Loucy (cell line): ENCODE results near the gene TNS3.

Source experiments
- H2AFZ ChIP-seq: fragments of 200-600 bp; sonication (generic); 2 replicates; pipeline ENCODE4 v1.6.0; 2016; ENCODE audit warnings: antibody characterized with exemption, mild to moderate bottlenecking, low read length, moderate library complexity
- H3F3A ChIP-seq: fragments of 200-600 bp; 2 replicates; pipeline ENCODE4 v1.6.0; 2016; ENCODE audit warnings: antibody characterized with exemption, low read depth, mild to moderate bottlenecking
- H3K27me3 ChIP-seq: fragments of 200-600 bp; sonication (generic); 2 replicates; pipeline ENCODE4 v1.6.1; 2014; ENCODE audit warnings: low read length, mild to moderate bottlenecking; ENCODE audit not compliant: insufficient read depth, poor library complexity, severe bottlenecking
- H3K36me3 ChIP-seq: fragments of 200-600 bp; sonication (generic); 2 replicates; pipeline ENCODE4 v1.6.1; 2016; ENCODE audit warnings: low read length; ENCODE audit not compliant: insufficient read depth
- H3K4me1 ChIP-seq: fragments of 200-600 bp; sonication (generic); 2 replicates; pipeline ENCODE4 v1.5.1; 2014; ENCODE audit warnings: low read length, mild to moderate bottlenecking; ENCODE audit not compliant: insufficient read depth, poor library complexity, severe bottlenecking
- H3K4me2 ChIP-seq: fragments of 200-600 bp; sonication (generic); 2 replicates; pipeline ENCODE4 v1.6.0; 2014; ENCODE audit warnings: antibody characterized with exemption, low read length, low read depth, mild to moderate bottlenecking; ENCODE audit not compliant: poor library complexity, severe bottlenecking
- H3K4me3 ChIP-seq: fragments of 200-600 bp; sonication (generic); 2 replicates; pipeline ENCODE4 v1.5.1; 2014; ENCODE audit warnings: low read length, mild to moderate bottlenecking, mixed read lengths; ENCODE audit not compliant: poor library complexity, severe bottlenecking
- H3K79me2 ChIP-seq: fragments of 200-600 bp; sonication (generic); 2 replicates; pipeline ENCODE4 v1.6.1; 2014; ENCODE audit warnings: low read length; ENCODE audit not compliant: insufficient read depth
- H3K9ac ChIP-seq: fragments of 200-600 bp; sonication (generic); 2 replicates; pipeline ENCODE4 v1.6.0; 2014; ENCODE audit warnings: mild to moderate bottlenecking, low read depth, low read length, moderate library complexity; ENCODE audit not compliant: poor library complexity, severe bottlenecking
- H3K9me2 ChIP-seq: fragments of 200-600 bp; sonication (generic); replicated peaks from 2 replicates; pipeline ENCODE4 v1.6.1; 2016; ENCODE audit warnings: low read depth, low read length, mixed read lengths
- H3K9me3 ChIP-seq: fragments of 200-600 bp; sonication (generic); 2 replicates; pipeline ENCODE4 v1.6.1; 2014; ENCODE audit warnings: mild to moderate bottlenecking, antibody characterized with exemption, low read length, low read depth; ENCODE audit not compliant: insufficient read depth
- H4K20me1 ChIP-seq: fragments of 200-600 bp; sonication (generic); 2 replicates; pipeline ENCODE4 v1.6.0; 2014; ENCODE audit warnings: antibody characterized with exemption, low read length, mild to moderate bottlenecking; ENCODE audit not compliant: insufficient read depth, poor library complexity, severe bottlenecking
- CTCF ChIP-seq: fragments of 200-600 bp; sonication (generic); conservative IDR thresholded peaks from 2 replicates; pipeline ENCODE4 v1.5.1; 2014; ENCODE audit warnings: mild to moderate bottlenecking, antibody characterized with exemption, low read length
- EZH2phosphoT487 ChIP-seq: fragments of 200-600 bp; IDR thresholded peaks from 2 replicates; pipeline ENCODE4 v1.6.1; 2018; ENCODE audit warnings: antibody characterized with exemption, mild to moderate bottlenecking, moderate library complexity, borderline replicate concordance

Gene TNS3

GRCh38 chr7:47452295-47452694 is 129.6 kb downstream of the TNS3 start:
- Histone ChIP-seq H3K9me3 (peaks cover 8% of the 10 kb centered on the region; the same call in 1 of the 2 replicates), H3K4me1 (no peaks in the 10 kb centered on the region), H3K79me2 (no peaks in the 10 kb centered on the region), H3K4me3 (no peak overlapping the region), H2AFZ (no peak overlapping the region), H3K36me3 (no peaks in the 10 kb centered on the region), H3K27me3 (no peaks in the 10 kb centered on the region), H3K4me2 (no peak overlapping the region), H4K20me1 (no peaks in the 10 kb centered on the region), H3F3A (no peaks in the 10 kb centered on the region), H3K9me2 (no peaks in the 10 kb centered on the region), H3K9ac (no peak overlapping the region)
- TF ChIP-seq CTCF (no peak), EZH2phosphoT487 (no peak)

GRCh38 chr7:47451851-47452205 is 130.1 kb downstream of the TNS3 start:
- peaks cover 8% of the 10 kb centered on the region; the same call in 1 of the 2 replicates for H3K9me3 ChIP-seq
- H3K9ac ChIP-seq = no peak overlapping the region
- no peaks in the 10 kb centered on the region for H3K9me2 ChIP-seq
- H3K4me1 ChIP-seq = no peaks in the 10 kb centered on the region
- no peaks in the 10 kb centered on the region for H3K79me2 ChIP-seq
- no peaks in the 10 kb centered on the region for H4K20me1 ChIP-seq
- no peaks in the 10 kb centered on the region for H3K36me3 ChIP-seq
- H2AFZ ChIP-seq = no peak overlapping the region
- H3K27me3 ChIP-seq = no peaks in the 10 kb centered on the region
- no peak overlapping the region for H3K4me2 ChIP-seq
- TF ChIP-seq CTCF (no peak), EZH2phosphoT487 (no peak)
- no peaks in the 10 kb centered on the region for H3F3A ChIP-seq
- H3K4me3 ChIP-seq = no peak overlapping the region

DNA sequence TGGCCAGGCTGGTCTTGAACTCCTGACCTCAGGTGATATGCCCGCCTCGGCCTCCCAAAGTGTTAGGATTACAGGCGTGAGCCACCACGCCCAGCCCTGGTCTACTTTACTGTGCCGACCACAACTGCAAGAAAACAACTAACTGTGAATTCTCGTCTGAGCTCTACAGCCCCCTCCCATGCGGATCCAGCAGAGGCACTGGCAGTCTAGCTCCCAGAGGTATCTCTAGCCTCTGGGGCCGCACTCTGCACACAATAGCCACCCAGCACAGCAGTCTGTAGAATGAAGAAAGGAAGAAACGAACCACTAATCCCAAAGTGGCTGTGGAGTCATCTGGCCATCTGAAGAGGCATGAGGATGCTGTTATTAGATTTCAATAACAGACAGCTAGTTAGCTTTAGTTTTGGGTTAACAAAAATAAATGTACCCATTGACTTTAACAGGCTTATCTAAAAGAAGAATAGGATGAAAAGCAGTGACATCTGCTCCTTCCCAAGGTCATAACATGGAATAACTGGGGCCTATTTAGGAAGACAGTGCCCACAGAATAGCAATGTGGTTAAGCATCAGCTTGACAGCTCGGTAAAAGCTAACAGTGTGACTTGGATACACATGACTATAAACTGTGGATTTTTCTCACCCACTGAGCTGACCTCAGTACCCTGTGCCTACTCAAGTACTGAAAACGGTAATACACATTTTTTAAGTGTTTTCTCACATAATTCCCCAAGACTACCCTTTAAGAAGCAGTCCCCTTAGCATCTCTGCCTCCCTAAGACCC is 131.9 kb downstream of the TNS3 start:
- H3K4me1 ChIP-seq = no peaks in the 10 kb centered on the region
- H3K27me3 ChIP-seq = no peaks in the 10 kb centered on the region
- no peak overlapping the region for H3K4me3 ChIP-seq
- H4K20me1 ChIP-seq = no peaks in the 10 kb centered on the region
- no peaks in the 10 kb centered on the region for H3K79me2 ChIP-seq
- H3K9ac ChIP-seq = no peak overlapping the region
- no peaks in the 10 kb centered on the region for H3F3A ChIP-seq
- no peak overlapping the region for H2AFZ ChIP-seq
- no peaks in the 10 kb centered on the region for H3K36me3 ChIP-seq
- H3K9me2 ChIP-seq = no peaks in the 10 kb centered on the region
- no peak overlapping the region for H3K4me2 ChIP-seq
- no peak for TF ChIP-seq CTCF
- TF ChIP-seq EZH2phosphoT487 = no peak
- H3K9me3 ChIP-seq = peaks cover 8% of the 10 kb centered on the region; the same call in 1 of the 2 replicates
